Progenitor cell of endocrine pancreas (in vitro differentiated cells): ENCODE results near the gene SHQ1. TPM values are rescaled to one million over a fixed set of nuclear protein-coding genes. Genes with fewer than 3 reads are reported as not detected.

Source experiments
- DNase-seq: peaks from one replicate; pipeline ENCODE4 v3.0.0; 2021; ENCODE audit warnings: low spot score; ENCODE audit not compliant: unreplicated experiment
- H3K27ac Mint-ChIP-seq: 2 replicates; pipeline ENCODE4 v1.8.0; 2021; ENCODE audit warnings: mild to moderate bottlenecking, moderate library complexity, mixed read lengths
- H3K27me3 Mint-ChIP-seq: 2 replicates; pipeline ENCODE4 v1.8.0; 2021; ENCODE audit warnings: mixed read lengths
- H3K36me3 Mint-ChIP-seq: 2 replicates; pipeline ENCODE4 v1.8.0; 2022; ENCODE audit warnings: mixed read lengths; ENCODE audit not compliant: insufficient read depth
- H3K4me1 Mint-ChIP-seq: 2 replicates; pipeline ENCODE4 v1.8.0; 2021; ENCODE audit warnings: low read depth, mixed read lengths
- H3K4me3 Mint-ChIP-seq: 2 replicates; pipeline ENCODE4 v1.8.0; 2021; ENCODE audit warnings: low read depth, mild to moderate bottlenecking, moderate library complexity, mixed read lengths
- H3K9me3 Mint-ChIP-seq: 2 replicates; pipeline ENCODE4 v1.8.0; 2021; ENCODE audit warnings: low read depth, mixed read lengths
- total RNA-seq: library from RNA; stranded (reverse); gene quantifications from 2 replicates; pipeline ENCODE4 v1.2.1, GENCODE V29; 2021
- TF ChIP-seq, protein P1 (sequence below): fragments of 200-600 bp; sonication (generic); IDR thresholded peaks from one replicate; pipeline ENCODE4 v1.5.0; 2021; ENCODE audit warnings: antibody characterized with exemption, mild to moderate bottlenecking; ENCODE audit not compliant: unreplicated experiment

Gene SHQ1
- total RNA-seq, 1 donor from 2014 or later = 19.4 TPM

DNA sequence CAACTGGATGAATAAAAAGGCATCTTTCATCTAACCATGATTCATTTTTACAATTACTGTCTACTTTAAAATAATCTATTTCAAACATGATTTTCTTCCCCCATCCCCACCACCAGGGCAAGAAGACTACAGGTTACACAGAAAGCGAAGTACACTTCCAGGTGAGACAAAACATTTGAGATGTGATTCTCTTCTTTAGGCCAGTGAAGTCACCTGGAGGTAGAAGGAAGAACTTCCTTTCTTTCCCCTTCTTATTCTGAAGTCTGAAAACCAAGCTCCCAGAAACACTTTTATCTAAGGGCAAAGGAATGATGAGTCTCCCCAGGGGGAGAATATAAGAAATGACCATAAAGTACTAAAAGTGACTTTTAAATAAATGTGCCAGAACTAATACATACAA is 36.7 kb downstream of the SHQ1 start:
- TF ChIP-seq, protein P1, sequence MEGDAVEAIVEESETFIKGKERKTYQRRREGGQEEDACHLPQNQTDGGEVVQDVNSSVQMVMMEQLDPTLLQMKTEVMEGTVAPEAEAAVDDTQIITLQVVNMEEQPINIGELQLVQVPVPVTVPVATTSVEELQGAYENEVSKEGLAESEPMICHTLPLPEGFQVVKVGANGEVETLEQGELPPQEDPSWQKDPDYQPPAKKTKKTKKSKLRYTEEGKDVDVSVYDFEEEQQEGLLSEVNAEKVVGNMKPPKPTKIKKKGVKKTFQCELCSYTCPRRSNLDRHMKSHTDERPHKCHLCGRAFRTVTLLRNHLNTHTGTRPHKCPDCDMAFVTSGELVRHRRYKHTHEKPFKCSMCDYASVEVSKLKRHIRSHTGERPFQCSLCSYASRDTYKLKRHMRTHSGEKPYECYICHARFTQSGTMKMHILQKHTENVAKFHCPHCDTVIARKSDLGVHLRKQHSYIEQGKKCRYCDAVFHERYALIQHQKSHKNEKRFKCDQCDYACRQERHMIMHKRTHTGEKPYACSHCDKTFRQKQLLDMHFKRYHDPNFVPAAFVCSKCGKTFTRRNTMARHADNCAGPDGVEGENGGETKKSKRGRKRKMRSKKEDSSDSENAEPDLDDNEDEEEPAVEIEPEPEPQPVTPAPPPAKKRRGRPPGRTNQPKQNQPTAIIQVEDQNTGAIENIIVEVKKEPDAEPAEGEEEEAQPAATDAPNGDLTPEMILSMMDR = peak; percentile 39
- H3K27me3 Mint-ChIP-seq = no peaks in the 10 kb centered on the region
- peaks cover 3% of the 10 kb centered on the region for H3K36me3 Mint-ChIP-seq
- no peaks in the 10 kb centered on the region for H3K9me3 Mint-ChIP-seq
- DNase-seq = no peak
- no peak overlapping the region for H3K4me3 Mint-ChIP-seq
- H3K27ac Mint-ChIP-seq = no peak overlapping the region
- H3K4me1 Mint-ChIP-seq = peaks cover 14% of the 10 kb centered on the region

DNA sequence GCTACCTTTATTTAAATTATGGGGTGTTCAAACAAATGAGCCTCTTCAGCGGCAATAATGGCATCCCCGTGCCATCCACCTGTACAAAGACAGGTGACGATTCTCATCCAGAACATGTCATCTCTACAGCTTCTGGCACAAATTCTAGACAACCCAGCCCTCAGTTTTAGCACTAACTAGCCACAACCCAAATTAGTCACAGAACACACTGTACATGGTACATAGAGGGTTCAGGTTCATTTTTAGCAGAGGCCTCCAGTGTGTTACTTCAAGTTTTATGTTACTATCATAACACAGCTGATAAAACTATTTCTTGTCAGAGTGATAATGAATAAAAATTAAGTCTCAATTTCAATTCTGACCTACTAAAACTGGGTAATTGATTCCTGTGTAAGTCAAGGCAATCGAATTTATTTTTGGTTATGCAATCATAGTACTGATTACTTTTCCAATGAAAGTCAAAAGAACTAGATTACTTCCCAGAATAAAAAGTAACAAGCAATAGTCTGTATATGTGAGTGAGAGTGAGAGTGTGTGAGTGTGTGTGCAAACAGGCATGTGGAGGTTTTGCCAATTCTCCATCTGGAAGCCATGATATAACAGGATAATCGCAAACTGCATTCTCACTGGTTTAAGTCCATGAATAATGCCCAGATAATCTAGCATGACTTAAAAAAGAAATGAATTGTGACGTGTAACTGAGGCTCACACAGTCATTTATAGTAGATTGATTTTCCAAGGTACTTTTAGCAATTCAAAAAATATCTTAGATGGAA is 37.4 kb downstream of the SHQ1 start:
- H3K4me1 Mint-ChIP-seq = peaks cover 20% of the 10 kb centered on the region

DNA sequence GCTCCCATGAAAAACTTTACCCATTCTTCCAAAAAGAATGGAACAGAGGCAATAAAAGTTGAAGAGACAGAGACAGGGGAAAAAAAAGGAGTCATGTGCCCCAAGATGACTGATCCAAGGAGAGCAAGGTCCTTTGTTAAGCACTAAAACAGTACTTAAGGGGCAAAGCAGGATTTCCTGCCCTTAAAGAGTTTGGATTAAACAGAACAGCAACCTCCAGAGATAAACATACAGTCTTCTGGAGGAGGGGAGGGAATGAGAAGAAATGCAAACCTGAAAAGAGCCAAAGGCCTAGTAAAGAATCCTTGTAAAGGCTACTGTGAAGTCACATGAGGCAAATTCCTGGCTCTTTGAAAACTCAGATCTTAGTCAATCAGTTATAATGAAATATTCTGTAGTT is 38.2 kb downstream of the SHQ1 start:
- H3K9me3 Mint-ChIP-seq = no peaks in the 10 kb centered on the region
- H3K27ac Mint-ChIP-seq = no peak overlapping the region
- H3K4me3 Mint-ChIP-seq = no peak overlapping the region
- H3K4me1 Mint-ChIP-seq = peaks cover 14% of the 10 kb centered on the region
- TF ChIP-seq, protein P1 = no peak
- no peak for DNase-seq
- no peaks in the 10 kb centered on the region for H3K27me3 Mint-ChIP-seq
- H3K36me3 Mint-ChIP-seq = peaks cover 3% of the 10 kb centered on the region

More for the DNA sequence above, 37.4 kb downstream of the SHQ1 start:
- DNase-seq = no peak
- TF ChIP-seq, protein P1 = no peak
- Mint-ChIP-seq H3K27ac (no peak overlapping the region), H3K36me3 (peaks cover 3% of the 10 kb centered on the region), H3K9me3 (no peaks in the 10 kb centered on the region), H3K27me3 (no peaks in the 10 kb centered on the region), H3K4me3 (no peak overlapping the region)

DNA sequence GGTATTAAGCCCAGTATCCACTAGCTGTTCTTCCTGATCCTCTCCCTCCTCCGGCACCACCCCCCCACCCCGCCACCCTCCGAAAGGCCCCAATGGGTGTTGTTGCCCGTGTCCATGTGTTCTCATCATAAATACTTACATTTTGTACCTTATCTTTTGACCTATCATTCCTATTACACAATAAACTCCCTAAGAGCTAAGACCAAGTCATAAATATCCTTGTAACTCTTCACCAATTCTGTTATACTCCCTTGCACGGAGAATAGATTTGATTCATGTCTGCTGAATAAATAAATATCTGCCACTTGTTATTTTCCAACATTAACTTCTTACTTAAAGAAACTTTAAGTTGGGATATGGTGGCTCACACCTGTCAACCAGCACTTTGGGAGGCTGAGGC is 43.9 kb downstream of the SHQ1 start:
- H3K4me1 Mint-ChIP-seq = peaks cover 12% of the 10 kb centered on the region
- H3K27me3 Mint-ChIP-seq = no peaks in the 10 kb centered on the region
- H3K9me3 Mint-ChIP-seq = no peaks in the 10 kb centered on the region
- peaks cover 5% of the 10 kb centered on the region for H3K36me3 Mint-ChIP-seq
- TF ChIP-seq, protein P1 = no peak
- no peak overlapping the region for H3K4me3 Mint-ChIP-seq
- DNase-seq = no peak
- no peak overlapping the region for H3K27ac Mint-ChIP-seq

DNA sequence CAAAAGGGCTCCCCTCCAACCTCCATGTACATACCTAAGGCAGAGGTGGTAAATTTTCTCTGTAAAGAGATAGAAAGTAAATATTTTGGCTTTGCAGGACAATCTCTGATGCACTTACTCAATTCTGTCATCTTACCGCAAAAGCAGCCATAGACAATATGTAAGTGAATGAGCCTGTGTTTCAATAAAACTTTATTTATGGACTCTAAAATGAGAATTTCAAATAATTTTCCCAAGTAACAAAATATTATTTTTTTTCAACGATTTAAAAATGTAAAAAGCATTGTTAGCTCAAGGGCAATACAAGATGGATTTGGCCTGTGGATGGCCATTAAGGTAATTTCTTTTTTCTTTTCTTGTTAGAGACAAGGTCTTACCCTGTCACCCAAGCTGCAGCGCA is 44.7 kb downstream of the SHQ1 start:
- Mint-ChIP-seq H3K27ac (no peak overlapping the region), H3K9me3 (no peaks in the 10 kb centered on the region), H3K27me3 (no peaks in the 10 kb centered on the region), H3K4me3 (no peak overlapping the region), H3K4me1 (peaks cover 12% of the 10 kb centered on the region), H3K36me3 (peaks cover 2% of the 10 kb centered on the region)
- TF ChIP-seq, protein P1 = no peak
- no peak for DNase-seq
